Measurements from ENCODE around the gene LMBRD2. TPM values are rescaled to one million over a fixed set of nuclear protein-coding genes. Genes with fewer than 3 reads are reported as not detected.

Gene LMBRD2
- total and polyA plus RNA-seq, 7 donors: 0.60 to 16.1 (median 9.8) TPM

DNA sequence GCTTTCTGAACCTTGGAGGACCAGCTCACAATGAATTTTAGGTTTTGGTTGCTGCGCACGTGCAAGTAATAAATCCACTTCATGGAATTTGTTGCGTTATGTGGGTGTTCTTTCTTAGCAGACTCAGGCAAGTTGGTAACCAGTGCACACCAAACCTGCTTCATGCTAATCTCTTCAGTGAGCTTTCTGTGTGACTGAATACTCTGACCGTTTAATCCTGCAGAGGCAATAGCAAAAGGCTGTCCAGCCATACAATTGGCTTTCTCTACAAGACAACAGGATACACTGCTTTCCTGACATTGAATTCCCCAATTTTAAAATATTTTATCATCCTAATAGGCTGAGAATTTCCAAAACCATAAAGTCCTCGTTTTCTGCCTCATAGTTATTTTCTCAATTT, 95.3 kb downstream of the LMBRD2 start:
- no peak overlapping the region for H3K27ac ChIP-seq
- H3K9me3 ChIP-seq: no peaks in the 10 kb centered on the region
- H3K36me3 ChIP-seq: no peaks in the 10 kb centered on the region
- no peak for TF ChIP-seq EP300 (IDR thresholded peaks at IDR 0.05)
- TF ChIP-seq, protein P1, sequence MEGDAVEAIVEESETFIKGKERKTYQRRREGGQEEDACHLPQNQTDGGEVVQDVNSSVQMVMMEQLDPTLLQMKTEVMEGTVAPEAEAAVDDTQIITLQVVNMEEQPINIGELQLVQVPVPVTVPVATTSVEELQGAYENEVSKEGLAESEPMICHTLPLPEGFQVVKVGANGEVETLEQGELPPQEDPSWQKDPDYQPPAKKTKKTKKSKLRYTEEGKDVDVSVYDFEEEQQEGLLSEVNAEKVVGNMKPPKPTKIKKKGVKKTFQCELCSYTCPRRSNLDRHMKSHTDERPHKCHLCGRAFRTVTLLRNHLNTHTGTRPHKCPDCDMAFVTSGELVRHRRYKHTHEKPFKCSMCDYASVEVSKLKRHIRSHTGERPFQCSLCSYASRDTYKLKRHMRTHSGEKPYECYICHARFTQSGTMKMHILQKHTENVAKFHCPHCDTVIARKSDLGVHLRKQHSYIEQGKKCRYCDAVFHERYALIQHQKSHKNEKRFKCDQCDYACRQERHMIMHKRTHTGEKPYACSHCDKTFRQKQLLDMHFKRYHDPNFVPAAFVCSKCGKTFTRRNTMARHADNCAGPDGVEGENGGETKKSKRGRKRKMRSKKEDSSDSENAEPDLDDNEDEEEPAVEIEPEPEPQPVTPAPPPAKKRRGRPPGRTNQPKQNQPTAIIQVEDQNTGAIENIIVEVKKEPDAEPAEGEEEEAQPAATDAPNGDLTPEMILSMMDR (IDR thresholded peaks at IDR 0.05): no peak
- no peak for TF ChIP-seq POLR2AphosphoS5 (IDR thresholded peaks at IDR 0.05)
- no peak for TF ChIP-seq POLR2A (IDR thresholded peaks at IDR 0.05)
- no peaks in the 10 kb centered on the region for H3K27me3 ChIP-seq
- WGBS, 2 donors: 66 to 77% methylated on average over 5 of the region's 5 CpGs
- no peak for DNase-seq
- no peaks in the 10 kb centered on the region for H3K4me1 ChIP-seq
- no peak overlapping the region for H3K4me3 ChIP-seq
- intact Hi-C loops (cut with DNase I): no loop called here

DNA sequence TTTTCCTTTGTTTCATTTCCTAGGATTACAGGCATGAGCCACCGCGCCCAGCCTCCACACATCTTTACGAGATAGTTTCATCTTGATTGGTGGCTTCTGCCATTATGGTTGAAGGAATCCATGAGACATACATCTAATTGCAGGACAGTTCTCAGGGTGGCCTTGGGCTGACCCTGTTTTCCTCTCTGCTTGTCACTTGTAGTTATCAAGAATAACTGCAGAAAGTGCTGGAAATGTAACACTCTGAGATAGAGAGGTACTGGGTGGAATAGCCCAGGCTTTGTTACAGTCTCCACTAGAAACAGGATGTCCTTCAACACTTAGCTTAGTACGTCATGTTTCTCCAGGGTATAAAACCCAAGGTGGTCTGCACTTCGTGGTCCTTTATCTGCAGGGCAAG, 95.7 kb downstream of the LMBRD2 start:
- Histone ChIP-seq H3K4me3 (no peak overlapping the region), H3K36me3 (no peaks in the 10 kb centered on the region), H3K27me3 (no peaks in the 10 kb centered on the region), H3K9me3 (no peaks in the 10 kb centered on the region), H3K4me1 (no peaks in the 10 kb centered on the region), H3K27ac (no peak overlapping the region)
- intact Hi-C loops (cut with DNase I): no loop called here
- no peak for DNase-seq
- 72 to 77% methylated on average over 5 of the region's 5 CpGs for WGBS, 2 donors
- no peak for TF ChIP-seq POLR2A (IDR thresholded peaks at IDR 0.05)
- TF ChIP-seq, protein P1 (IDR thresholded peaks at IDR 0.05): no peak
- TF ChIP-seq EP300 (IDR thresholded peaks at IDR 0.05): no peak
- no peak for TF ChIP-seq POLR2AphosphoS5 (IDR thresholded peaks at IDR 0.05)

DNA sequence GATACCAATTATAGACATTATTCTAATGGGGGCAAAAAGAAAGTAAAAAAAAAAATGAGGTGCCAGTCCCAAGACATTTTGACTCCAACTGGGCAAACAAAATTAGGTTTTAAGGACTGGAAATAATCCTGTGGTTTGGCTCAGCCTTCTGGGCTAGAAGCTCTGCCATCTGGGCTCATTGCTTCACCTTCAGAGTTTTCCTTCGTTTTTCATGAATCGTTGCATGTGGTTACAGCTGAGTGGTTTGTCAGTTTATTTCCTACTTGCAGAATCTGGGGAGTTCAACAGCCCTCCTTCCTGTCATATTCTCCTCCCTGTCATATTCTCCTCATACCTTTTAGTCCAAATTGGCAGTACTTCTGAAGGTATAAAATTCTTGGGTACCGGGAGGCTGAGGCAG, 97.0 kb downstream of the LMBRD2 start:
- no peak for TF ChIP-seq POLR2AphosphoS5 (IDR thresholded peaks at IDR 0.05)
- DNase-seq: no peak
- H3K36me3 ChIP-seq: no peaks in the 10 kb centered on the region
- no peaks in the 10 kb centered on the region for H3K4me1 ChIP-seq
- 50 to 88% methylated on average over 3 of the region's 3 CpGs for WGBS, 2 donors
- no peak overlapping the region for H3K4me3 ChIP-seq
- intact Hi-C loops (cut with DNase I): no loop called here
- no peak overlapping the region for H3K27ac ChIP-seq
- no peaks in the 10 kb centered on the region for H3K9me3 ChIP-seq
- no peaks in the 10 kb centered on the region for H3K27me3 ChIP-seq

DNA sequence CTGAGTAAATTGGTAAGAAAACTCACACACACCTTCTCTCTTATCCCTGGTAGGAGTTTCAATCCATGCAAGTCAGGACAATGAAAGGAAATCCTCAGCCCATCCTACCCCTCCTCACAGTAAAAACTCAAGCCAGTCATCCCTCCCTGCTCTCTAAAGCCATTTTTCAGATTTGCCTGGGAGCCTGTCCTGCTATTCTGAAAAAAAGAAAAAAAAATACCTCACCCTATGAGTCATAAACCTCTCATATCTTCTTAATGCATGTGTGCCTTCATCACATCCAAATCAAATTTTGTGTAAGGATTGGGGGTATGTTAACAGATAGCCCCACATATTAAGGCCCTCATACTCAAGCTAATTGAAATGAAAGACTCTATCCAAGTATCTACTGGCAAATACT, 99.1 kb downstream of the LMBRD2 start:
- no peak overlapping the region for H3K27ac ChIP-seq
- H3K4me1 ChIP-seq: no peaks in the 10 kb centered on the region
- intact Hi-C loops (cut with DNase I): no loop called here
- H3K27me3 ChIP-seq: no peaks in the 10 kb centered on the region
- no peak for DNase-seq
- no peaks in the 10 kb centered on the region for H3K36me3 ChIP-seq
- TF ChIP-seq, protein P1 (IDR thresholded peaks at IDR 0.05): no peak
- TF ChIP-seq EP300 (IDR thresholded peaks at IDR 0.05): no peak
- no peak for TF ChIP-seq POLR2A (IDR thresholded peaks at IDR 0.05)
- TF ChIP-seq POLR2AphosphoS5 (IDR thresholded peaks at IDR 0.05): no peak
- no peaks in the 10 kb centered on the region for H3K9me3 ChIP-seq
- no peak overlapping the region for H3K4me3 ChIP-seq

DNA sequence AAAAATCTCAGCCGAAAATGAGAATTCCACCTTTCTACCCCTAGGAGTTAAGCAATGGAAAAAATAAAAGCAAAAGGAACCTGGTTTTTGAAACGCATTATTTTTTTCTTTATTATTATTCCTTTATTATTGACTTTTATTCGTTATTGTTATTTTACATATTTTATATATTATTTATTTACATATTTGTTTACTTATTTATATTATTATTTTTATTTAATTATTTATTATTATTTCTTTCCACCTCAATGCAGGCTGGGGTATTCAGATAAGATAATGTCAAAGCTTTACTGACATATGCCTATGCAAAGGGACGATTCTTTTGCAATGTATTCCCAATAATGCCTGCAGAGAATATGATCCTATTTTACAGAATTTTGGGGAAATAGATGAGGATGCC, 101.7 kb downstream of the LMBRD2 start:
- no peaks in the 10 kb centered on the region for H3K36me3 ChIP-seq
- H3K27ac ChIP-seq: no peak overlapping the region
- H3K9me3 ChIP-seq: no peaks in the 10 kb centered on the region
- H3K4me3 ChIP-seq: no peak overlapping the region
- no peak for DNase-seq
- H3K4me1 ChIP-seq: no peaks in the 10 kb centered on the region
- intact Hi-C loops (cut with DNase I): no loop called here
- 81 to 83% methylated on average over 4 of the region's 4 CpGs for WGBS, 2 donors
- TF ChIP-seq, protein P1 (IDR thresholded peaks at IDR 0.05): no peak
- TF ChIP-seq EP300 (IDR thresholded peaks at IDR 0.05): no peak
- no peak for TF ChIP-seq POLR2A (IDR thresholded peaks at IDR 0.05)
- no peak for TF ChIP-seq POLR2AphosphoS5 (IDR thresholded peaks at IDR 0.05)
- H3K27me3 ChIP-seq: no peaks in the 10 kb centered on the region

Small RNA genes within 50 kb of the gene (small RNA-seq; reads per million reads assigned to genes)
- gene AC016612.1 (0 reads per million in 3 donors), gene MIR580 (0 to 0.11 (median 0) reads per million in 3 donors), gene RNU6-1305P (0 reads per million in 3 donors)

Other genes with a start within 250 kb of the LMBRD2 start
- not detected for gene CAPSL, start 213.3 kb downstream of the LMBRD2 start, total RNA-seq
- gene CAPSL, start 213.3 kb downstream of the LMBRD2 start, polyA plus RNA-seq: not detected
- not detected for gene UGT3A1, start 160.5 kb downstream of the LMBRD2 start, total RNA-seq
- gene UGT3A1, start 160.5 kb downstream of the LMBRD2 start, polyA plus RNA-seq: not detected
- gene UGT3A2, start 85.0 kb downstream of the LMBRD2 start, total RNA-seq: under 1 TPM in 1 of 4 donors, not detected in 3; 0.68 TPM
- gene UGT3A2, start 85.0 kb downstream of the LMBRD2 start, polyA plus RNA-seq: under 1 TPM in 1 of 3 donors, not detected in 2; 0.07 TPM
- 1 to 10 TPM; 6.9 to 9.6 (median 8.6) TPM for gene SKP2, start 224 bp upstream of the LMBRD2 start, total RNA-seq
- 1 to 10 TPM; 2.4 to 7.0 (median 6.5) TPM for gene SKP2, start 224 bp upstream of the LMBRD2 start, polyA plus RNA-seq
- 10 to 100 TPM; 39.6 to 57.9 (median 43.1) TPM for gene NADK2, start 90.0 kb upstream of the LMBRD2 start, total RNA-seq
- 10 to 100 TPM in 1 of 3 donors, 1 to 10 TPM in 2; 7.8 to 13.4 (median 9.8) TPM for gene NADK2, start 90.0 kb upstream of the LMBRD2 start, polyA plus RNA-seq
- gene RANBP3L, start 150.0 kb upstream of the LMBRD2 start, total RNA-seq: 10 to 100 TPM in 1 of 4 donors, 1 to 10 TPM in 3; 3.5 to 16.9 (median 3.7) TPM
- gene RANBP3L, start 150.0 kb upstream of the LMBRD2 start, polyA plus RNA-seq: under 1 TPM in 1 of 3 donors, not detected in 2; 0.28 TPM

Measured in sigmoid colon (tissue), 7 donors.